AG10803 (cell line): Measurements from ENCODE around the gene PUS1.

Experiments used
- DNase-seq: peaks from one replicate; pipeline ENCODE4 v3.0.0; 2010; ENCODE audit warnings: low read depth
- H3K4me3 ChIP-seq: 2 replicates; pipeline ENCODE4 v1.5.1; 2011; ENCODE audit warnings: mild to moderate bottlenecking, low read length, control low read depth
- CTCF ChIP-seq: conservative IDR thresholded peaks from 2 replicates; pipeline ENCODE4 v1.5.1; 2011; ENCODE audit warnings: mild to moderate bottlenecking, low read length, control low read depth, inconsistent platforms

Gene PUS1

GRCh38 chr12:131962069-131962468 lies 33.0 kb downstream of the PUS1 start:
- no peak overlapping the region for H3K4me3 ChIP-seq
- TF ChIP-seq CTCF, result no peak
- DNase-seq, result no peak

- TF ChIP-seq CTCF, result no peak
- no peak for DNase-seq
- H3K4me3 ChIP-seq, result no peak overlapping the region
These were observed 34.3 kb downstream of the PUS1 start for GRCh38 chr12:131963381-131963780.

GRCh38 chr12:131965073-131965472 lies 36.0 kb downstream of the PUS1 start:
- TF ChIP-seq CTCF, result no peak
- DNase-seq, result no peak

GRCh38 chr12:131971226-131971625 lies 42.1 kb downstream of the PUS1 start:
- DNase-seq, result no peak
- no peak for TF ChIP-seq CTCF
- no peak overlapping the region for H3K4me3 ChIP-seq

More at GRCh38 chr12:131965073-131965472, 36.0 kb downstream of the PUS1 start:
- no peak overlapping the region for H3K4me3 ChIP-seq

- no peak for TF ChIP-seq CTCF
- H3K4me3 ChIP-seq, result no peak overlapping the region
- no peak for DNase-seq
These were observed 46.2 kb downstream of the PUS1 start for GRCh38 chr12:131975228-131975627.

- no peak overlapping the region for H3K4me3 ChIP-seq
- no peak for TF ChIP-seq CTCF
- no peak for DNase-seq
These were observed 50.5 kb downstream of the PUS1 start for GRCh38 chr12:131979606-131980005.

GRCh38 chr12:131980263-131980662 lies 51.2 kb downstream of the PUS1 start:
- no peak for DNase-seq
- no peak overlapping the region for H3K4me3 ChIP-seq
- no peak; the same call in 1 of the 2 replicates for TF ChIP-seq CTCF
